Mesenteric fat pad (tissue), 1 donor: ENCODE measurements around the gene PLCB3. TPM values are rescaled to one million over a fixed set of nuclear protein-coding genes. Genes with fewer than 3 reads are reported as not detected.
A peak's percentile ranks its signal among the peaks of the same experiment; 100 is the strongest.
"Not testable (repeated sequence)": the region's sequence is repeated elsewhere in the genome, so short reads cannot be mapped to it uniquely, and the experiment has no call there.

Source experiments
- DNase-seq: peaks from one replicate; pipeline ENCODE4 v3.0.0-alpha.2; 2020; ENCODE audit warnings: low spot score
- total RNA-seq: library from RNA; stranded (reverse); fragmentation: NEBNext Ultra II Directional; extraction: Animal tissue kit (Norgen Biotek cat#: 25700); gene quantifications from one replicate; pipeline ENCODE4 v1.2.1, GENCODE V29; 2021
- donor health status: DM: yes; HTN: yes; CAD: no.

Gene PLCB3
- total RNA-seq, 1 donor from 2014 or later, result 25.8 TPM

- no peak for DNase-seq
Measured at GRCh38 chr11:64235437-64236161, 15.7 kb upstream of the PLCB3 start.

DNA sequence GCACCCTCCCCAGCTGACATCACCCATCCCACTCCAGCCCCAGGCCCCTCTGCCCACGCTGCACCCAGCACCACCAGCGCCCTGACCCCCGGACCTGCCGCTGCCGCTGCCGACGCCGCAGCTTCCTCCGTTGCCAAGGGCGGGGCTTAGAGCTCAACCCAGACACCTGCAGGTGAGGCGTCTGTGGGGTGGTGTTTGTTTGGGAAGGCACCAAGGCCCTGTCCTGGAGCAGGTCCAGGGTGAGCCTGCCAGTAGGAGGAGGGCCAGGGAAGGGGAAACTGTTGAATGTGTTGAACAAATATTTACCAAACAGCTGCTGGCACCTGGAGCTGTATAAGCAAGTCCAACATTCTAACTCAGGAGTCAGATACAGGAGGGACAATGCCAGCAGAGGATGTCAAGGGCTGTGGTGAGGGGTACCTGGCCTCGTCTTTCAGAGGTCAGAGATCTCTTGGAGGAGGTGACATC is 13.8 kb upstream of the PLCB3 start:
- no peak for DNase-seq

DNA sequence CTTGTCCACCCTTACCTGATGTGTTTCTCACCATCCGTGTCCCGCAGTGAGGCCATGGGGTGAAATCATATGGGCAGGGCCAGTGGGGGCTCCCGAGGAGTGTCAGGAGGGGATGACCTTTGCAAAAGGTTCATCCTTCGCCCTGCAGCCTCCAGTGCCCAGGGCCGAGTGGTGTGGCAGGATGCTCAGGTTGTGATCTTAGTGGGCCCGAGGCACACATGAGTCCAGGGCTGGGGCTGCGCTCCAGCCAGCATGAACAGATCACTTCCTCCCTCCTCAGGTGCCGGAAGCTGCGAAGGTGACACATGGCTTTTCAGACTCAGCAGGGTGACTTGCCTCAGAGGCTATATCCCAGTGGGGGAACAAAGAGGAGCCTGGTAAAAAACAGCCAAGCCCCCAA is 13.3 kb upstream of the PLCB3 start:
- no peak for DNase-seq

DNA sequence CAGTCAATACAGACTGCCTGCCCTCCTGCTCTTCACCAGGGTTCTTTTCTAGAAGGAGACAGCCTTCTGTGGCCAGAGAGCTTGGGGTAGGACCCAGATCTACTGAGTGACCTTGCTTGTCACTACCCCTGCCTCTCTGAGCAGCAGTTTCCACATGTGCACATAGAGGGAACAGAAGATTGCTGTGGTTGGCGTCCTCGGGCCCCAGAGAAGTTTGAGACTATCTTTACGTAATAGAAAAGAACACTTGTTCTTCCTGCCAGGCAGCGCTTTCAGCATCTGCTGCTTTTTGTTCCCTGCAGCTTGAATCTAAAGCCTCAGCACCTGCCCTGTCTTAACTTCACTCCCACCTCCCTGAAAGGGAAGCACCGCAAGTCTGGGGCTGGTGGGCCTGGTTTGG is 12.3 kb upstream of the PLCB3 start:
- DNase-seq, result no peak

DNA sequence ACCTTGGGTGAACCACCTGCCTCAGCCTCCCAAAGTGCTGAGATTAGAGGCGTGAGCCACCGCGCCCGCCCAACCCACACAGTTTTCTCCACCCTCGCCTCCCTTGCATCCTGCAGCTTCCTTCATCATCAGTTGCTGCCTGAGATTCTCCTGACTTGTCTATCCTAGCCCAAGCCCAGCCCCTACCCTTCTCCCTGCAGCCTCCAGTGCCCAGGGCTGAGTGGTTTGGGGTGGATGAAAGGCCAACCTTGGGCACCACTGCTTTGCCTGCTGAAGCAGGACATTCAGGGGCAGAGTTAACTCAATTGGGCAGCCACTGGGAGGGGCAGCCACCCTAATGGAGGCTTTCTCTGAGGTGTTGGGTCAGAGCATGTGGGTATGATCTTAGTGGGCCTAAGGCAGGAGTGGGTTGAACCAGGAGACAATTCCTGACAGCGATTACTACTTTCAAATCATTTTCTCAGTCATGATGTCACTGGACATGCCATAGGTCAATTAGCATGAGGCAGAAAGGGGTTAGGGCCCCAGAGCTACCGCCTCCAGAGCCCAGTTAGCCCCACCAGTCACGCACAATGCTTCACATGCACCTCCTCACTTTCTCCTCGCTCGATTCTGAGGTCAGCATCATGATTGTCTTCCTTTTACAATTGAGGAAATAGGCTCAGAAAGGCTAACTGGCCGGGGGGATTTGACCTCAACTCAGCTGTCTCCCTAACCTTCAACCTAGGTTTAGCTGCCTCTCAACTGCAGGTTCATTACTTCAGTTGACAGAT is 11.5 kb upstream of the PLCB3 start:
- no peak for DNase-seq

DNA sequence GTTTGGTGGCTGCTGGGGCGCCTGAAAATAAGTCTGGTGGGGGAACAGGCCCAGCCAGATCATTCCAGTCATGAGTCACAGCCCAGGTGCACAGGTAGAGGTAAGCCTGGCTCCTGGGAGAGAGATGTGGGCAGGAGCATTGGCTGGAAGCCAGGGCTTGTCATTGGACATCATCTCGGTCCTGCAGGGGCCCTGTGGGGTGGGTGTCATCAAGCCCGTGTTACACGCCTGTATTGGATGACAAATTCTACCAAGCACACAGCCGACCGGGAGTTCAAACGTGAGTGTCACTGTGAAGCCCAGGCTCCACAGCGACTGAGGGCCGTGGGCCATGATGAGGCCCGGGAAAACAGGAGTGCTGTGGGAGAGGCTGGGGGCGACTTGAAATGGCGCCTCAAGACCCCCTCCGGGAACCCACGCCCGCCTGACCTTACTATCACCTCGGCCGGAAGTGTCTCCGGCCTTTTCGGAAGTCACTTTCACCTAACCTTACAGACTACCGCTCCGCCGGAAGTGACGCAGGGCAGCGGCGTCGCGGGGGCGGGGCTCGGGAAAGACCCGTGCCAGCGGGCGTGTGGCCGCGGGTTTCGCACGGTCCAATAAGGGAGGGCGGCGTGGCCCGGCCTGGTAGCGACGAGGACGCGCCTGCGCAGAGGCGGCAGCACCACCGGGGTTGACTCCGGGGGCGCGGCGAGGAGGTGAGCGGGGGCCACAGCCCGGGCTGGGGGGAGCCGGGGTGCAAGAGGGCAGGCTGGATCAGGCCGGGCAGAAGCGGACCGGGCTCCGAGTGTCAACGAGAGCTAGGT is 10.7 kb upstream of the PLCB3 start, which contains the start of gene FKBP2:
Gene FKBP2, plus strand, starts transcription at position 661 of the 806 bp plus-strand sequence. CDS start 1,293 bp downstream, outside the sequence.
- peak; percentile 100 for DNase-seq

GRCh38 chr11:64241241-64241490 is 10.2 kb upstream of the PLCB3 start:
- DNase-seq, result peak; percentile 100

- no peak for DNase-seq
Measured at GRCh38 chr11:64241491-64242374, 9.6 kb upstream of the PLCB3 start.

GRCh38 chr11:64243236-64243854 is 8.0 kb upstream of the PLCB3 start:
- no peak for DNase-seq

DNA sequence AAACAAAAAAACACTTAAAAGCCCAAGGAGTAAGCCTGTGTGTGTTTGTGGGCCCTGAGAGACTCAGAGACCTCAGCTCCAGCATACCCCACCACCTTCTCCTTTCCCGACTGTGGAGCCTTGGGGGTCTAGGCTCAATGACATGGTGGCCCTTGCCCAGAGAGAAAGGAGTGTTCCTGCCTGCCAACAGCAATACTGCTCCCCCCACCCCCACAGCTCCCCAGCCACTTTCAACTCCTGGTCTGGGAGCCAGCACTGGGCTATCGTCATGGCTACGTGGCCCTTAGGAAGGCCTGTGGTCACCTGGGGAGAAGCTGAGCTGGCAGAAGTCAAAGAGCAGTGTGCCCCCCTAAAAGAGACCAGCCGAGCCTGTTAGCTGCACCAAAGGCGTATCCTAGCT is 7.2 kb upstream of the PLCB3 start:
- no peak for DNase-seq

DNA sequence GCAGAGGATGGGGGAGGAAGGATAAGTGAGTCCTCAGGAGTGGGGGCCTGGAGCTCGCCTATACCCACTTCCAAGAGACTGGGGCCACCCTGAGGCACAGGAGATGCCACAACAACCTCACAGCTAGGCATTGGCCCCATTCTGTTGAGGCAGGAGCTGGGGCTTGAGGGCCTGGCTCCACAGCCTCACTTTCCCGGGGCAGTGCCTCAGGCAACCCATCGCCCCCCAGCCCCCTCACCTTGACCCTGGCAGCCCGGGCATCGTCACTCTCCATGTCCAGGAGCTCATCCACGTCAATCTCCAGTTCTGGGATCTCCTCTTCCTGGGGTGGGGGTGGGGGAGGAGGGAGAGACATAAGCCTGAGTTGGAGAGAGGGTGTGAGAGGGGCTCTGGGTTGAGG is 6.4 kb upstream of the PLCB3 start:
- DNase-seq, result no peak

GRCh38 chr11:64245401-64245796 is 5.9 kb upstream of the PLCB3 start:
- no peak for DNase-seq

DNA sequence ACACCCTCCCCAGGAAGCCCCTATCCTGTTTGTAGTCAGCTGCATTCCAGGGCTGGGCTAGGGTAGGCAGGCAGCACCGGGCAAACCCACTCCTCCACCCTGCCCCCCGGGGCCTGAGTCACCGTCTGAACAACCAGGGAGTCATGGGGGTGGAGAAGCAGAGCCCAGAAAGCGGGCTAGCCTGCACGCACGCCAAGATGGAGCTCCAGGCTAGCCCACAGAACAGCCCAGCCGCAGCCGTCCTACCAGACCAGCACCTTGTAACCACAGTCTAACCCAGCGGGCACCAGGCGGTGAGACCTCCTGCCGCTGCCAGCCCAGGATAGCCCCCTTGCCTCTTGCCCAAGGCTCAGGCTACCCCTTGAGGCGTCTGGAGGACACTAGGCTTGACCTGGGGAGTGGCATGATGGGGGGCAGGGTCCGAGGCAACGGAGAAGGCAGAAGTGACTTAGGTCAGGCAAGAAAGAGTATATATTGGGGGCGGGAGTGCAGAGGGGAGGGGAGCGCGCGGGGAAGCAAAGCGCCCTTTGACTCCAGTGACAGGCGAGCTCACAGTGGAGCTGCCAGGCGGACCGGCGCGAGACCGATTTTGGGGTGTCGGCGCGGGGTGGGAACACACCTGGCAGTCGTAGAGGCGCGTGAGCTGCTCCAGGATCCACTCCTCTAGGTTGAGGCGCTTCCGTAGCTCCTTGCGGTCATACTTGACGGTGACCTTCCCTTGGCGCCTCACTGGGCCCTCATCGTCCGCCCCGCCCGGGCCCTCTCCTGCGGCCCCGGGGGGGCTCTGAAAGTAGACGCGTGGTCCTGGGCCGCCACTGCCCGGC is 5.3 kb upstream of the PLCB3 start:
- no peak for DNase-seq

GRCh38 chr11:64246621-64246870 is 4.8 kb upstream of the PLCB3 start:
- not testable (repeated sequence) for DNase-seq

GRCh38 chr11:64246871-64247728 is 4.2 kb upstream of the PLCB3 start, which contains the start of gene PPP1R14B:
Gene PPP1R14B, minus strand, starts transcription at chr11:64246943. Its CDS starts 270 bp downstream, at chr11:64246673.
- DNase-seq, result no peak

DNA sequence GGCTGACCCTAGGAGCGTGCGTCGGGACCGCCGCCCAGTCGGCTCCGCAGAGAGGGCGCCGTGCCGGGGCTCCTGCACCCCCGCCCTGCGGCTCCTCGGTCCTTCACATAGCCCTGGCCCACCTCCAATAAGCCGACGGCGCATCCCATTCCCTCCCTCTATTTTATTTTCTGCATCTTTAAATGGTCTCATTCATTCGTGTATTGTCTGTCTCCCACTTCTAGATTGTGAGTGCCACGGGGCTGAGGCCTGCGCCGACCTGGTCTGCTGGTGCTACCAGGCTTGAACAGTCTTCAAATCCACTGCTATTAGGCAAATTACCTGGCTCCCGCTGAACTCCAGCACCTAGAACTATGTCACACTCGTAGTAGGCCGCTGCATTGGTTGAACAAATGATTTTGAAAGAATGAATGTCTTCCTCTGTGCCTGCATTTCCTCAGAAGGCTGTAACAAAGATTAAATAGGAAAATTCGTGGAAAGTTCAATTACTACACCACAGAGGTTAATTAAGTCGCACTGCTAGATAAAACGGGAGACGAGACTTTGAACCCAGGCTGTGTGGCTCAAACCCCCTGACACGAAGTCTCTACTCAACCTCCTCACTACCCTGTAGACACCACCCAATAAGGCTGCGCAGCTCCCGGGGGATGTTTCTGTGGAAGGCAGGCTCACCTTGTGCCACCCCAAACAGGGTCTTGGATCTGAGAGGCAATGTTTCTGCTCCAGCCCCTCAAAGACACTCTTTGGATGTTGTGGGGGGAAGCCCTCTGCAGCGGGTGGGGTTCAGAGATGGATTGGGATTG is 3.4 kb upstream of the PLCB3 start:
- DNase-seq, result no peak

- DNase-seq, result no peak
Measured at GRCh38 chr11:64248578-64248977, 2.8 kb upstream of the PLCB3 start.

GRCh38 chr11:64249038-64249437 is 2.3 kb upstream of the PLCB3 start:
- no peak for DNase-seq
